K562 (cell line): ENCODE measurements around the gene THEM5. TPM values are rescaled to one million over a fixed set of nuclear protein-coding genes. Genes with fewer than 3 reads are reported as not detected.

Source experiments
- BMI1 ChIP-seq: fragments of 150-350 bp; IDR thresholded peaks from 2 replicates; pipeline ENCODE4 v1.6.1; 2014; ENCODE audit warnings: low read length
- DMBX1 ChIP-seq: fragments of 250-450 bp; sonication (Bioruptor Pico); IDR thresholded peaks from 2 replicates; pipeline ENCODE4 v1.8.0; 2022; ENCODE audit warnings: inconsistent platforms, mild to moderate bottlenecking, moderate library complexity, borderline replicate concordance
- GATA2 ChIP-seq: sonication (generic); formaldehyde crosslinking; IDR thresholded peaks from 2 replicates; pipeline ENCODE4 v1.4.0; 2020; ENCODE audit warnings: mild to moderate bottlenecking, missing genetic modification reagents
- RBM25 ChIP-seq: fragments of 200-400 bp; formaldehyde crosslinking; IDR thresholded peaks from 2 replicates; pipeline ENCODE4 v1.6.1; 2018; ENCODE audit warnings: low read length, low read depth, moderate library complexity; ENCODE audit not compliant: severe bottlenecking
- RERE ChIP-seq: sonication (generic); formaldehyde crosslinking; IDR thresholded peaks from 2 replicates; pipeline ENCODE4 v1.8.0; 2023; ENCODE audit warnings: missing genetic modification reagents, mild to moderate bottlenecking, borderline replicate concordance
- THRAP3 ChIP-seq: fragments of 450-650 bp; IDR thresholded peaks from 2 replicates; pipeline ENCODE4 v1.6.1; 2016; ENCODE audit warnings: mild to moderate bottlenecking, inconsistent platforms, borderline replicate concordance
- polyA plus RNA-seq, 8 experiments: library from polyadenylated mRNA; depleted of rRNA in 4 of 8; stranded (reverse) in 5 of 8; unstranded in 3 of 8; fragments of >200 nt; fragmentation: Nextera tagmentation in 2 of 8; fragmentation: Illumina TruSeq in 1 of 8; extraction: Ambion mirVana in 2 of 8; extraction: Trizol in 1 of 8; gene quantifications; 2 replicates each; pipeline versions ENCODE4 v1.2.1 to v1.2.3, GENCODE V29; 2011 to 2014; ENCODE audit warnings: inconsistent platforms in 1 of 8, missing spikeins in 1 of 8
- total RNA-seq, 7 experiments: library from RNA; depleted of rRNA in 6 of 7; stranded (reverse); fragments of >200 nt in 6 of 7; fragmentation: Illumina TruSeq in 2 of 7; extraction: Trizol in 2 of 7; gene quantifications; 2 replicates each; pipeline versions ENCODE4 v1.2.1 to v1.2.3, GENCODE V29; 2011 to 2021; ENCODE audit warnings: low replicate concordance in 1 of 7

The THEM5 gene
- total and polyA plus RNA-seq, 9 of the 15 experiments (the other 6 are each of a cell fraction or from before 2014, with no cell fraction given): not detected

GRCh38 chr1:151858886-151859665 lies 5.6 kb upstream of the THEM5 start (continued):
- TF ChIP-seq RERE (CRISPR knock-in tag) (no peak), DMBX1 (CRISPR knock-in tag) (no peak), GATA2 (CRISPR knock-in tag) (no peak), RBM25 (no peak), BMI1 (no peak), THRAP3 (no peak)
- TF ChIP-seq, all 486 proteins: peak for 0
